ENCODE measurements around the gene PLA2G4B. TPM values are rescaled to one million over a fixed set of nuclear protein-coding genes. Genes with fewer than 3 reads are reported as not detected.

The PLA2G4B gene
- total RNA-seq, 2 donors from 2014 or later = 1.5 to 7.6 TPM

- Histone ChIP-seq H3K4me1 (replicated peaks) (no peaks in the 10 kb centered on the region), H3K36me3 (no peaks in the 10 kb centered on the region), H3K9me3 (no peaks in the 10 kb centered on the region), H3K27ac (no peak overlapping the region), H3K4me3 (no peak overlapping the region), H3K27me3 (replicated peaks; ENCODE audit: insufficient read depth) (no peaks in the 10 kb centered on the region)
- WGBS = 61% methylated on average over 9 of the region's 10 CpGs
- DNase-seq (ENCODE audit: low spot score) = peak; percentile 42
- TF ChIP-seq CTCF (IDR thresholded peaks at IDR 0.05) (peak in 1 of 4 experiments; percentile 48), POLR2A (IDR thresholded peaks at IDR 0.05) (no peak)
- intact Hi-C loops (cut with DNase I) = no loop called here
Measured at GRCh38 chr15:41806291-41807181, 32.1 kb upstream of the PLA2G4B start.

- intact Hi-C loops (cut with DNase I) = no loop called here
- no peak for DNase-seq (ENCODE audit: low spot score)
- TF ChIP-seq POLR2AphosphoS5 (IDR thresholded peaks at IDR 0.05) (no peak), CTCF (IDR thresholded peaks at IDR 0.05) (no peak), POLR2A (IDR thresholded peaks at IDR 0.05) (no peak)
- no peak overlapping the region for H3K4me3 ChIP-seq
- H3K27me3 ChIP-seq (replicated peaks; ENCODE audit: insufficient read depth) = no peaks in the 10 kb centered on the region
- H3K27ac ChIP-seq = no peak overlapping the region
- no peaks in the 10 kb centered on the region for H3K4me1 ChIP-seq (replicated peaks)
- no peaks in the 10 kb centered on the region for H3K9me3 ChIP-seq
- WGBS = 86% methylated on average over 2 of the region's 2 CpGs
- H3K36me3 ChIP-seq = peaks cover 0 to 11% of the 10 kb centered on the region in 2 donors
Measured at GRCh38 chr15:41809121-41809520, 29.5 kb upstream of the PLA2G4B start.

GRCh38 chr15:41809526-41810220 lies 29.0 kb upstream of the PLA2G4B start:
- TF ChIP-seq POLR2A (IDR thresholded peaks at IDR 0.05) (no peak), POLR2AphosphoS5 (IDR thresholded peaks at IDR 0.05) (no peak), CTCF (IDR thresholded peaks at IDR 0.05) (no peak)

GRCh38 chr15:41810651-41811431 lies 27.8 kb upstream of the PLA2G4B start:
- H3K27me3 ChIP-seq (replicated peaks; ENCODE audit: insufficient read depth) = no peaks in the 10 kb centered on the region
- intact Hi-C loops (cut with DNase I) = loop anchor here (1.0 to 5.0 kb wide), 2 partner anchors 37 to 209 kb away; partner anchors contain the start of gene MAPKBP1
- H3K4me1 ChIP-seq (replicated peaks) = no peaks in the 10 kb centered on the region
- H3K36me3 ChIP-seq = peaks cover 0 to 11% of the 10 kb centered on the region in 2 donors
- no peaks in the 10 kb centered on the region for H3K9me3 ChIP-seq
- no peak overlapping the region for H3K4me3 ChIP-seq
- WGBS = 94% methylated on average over 5 of the region's 5 CpGs
- TF ChIP-seq CTCF (IDR thresholded peaks at IDR 0.05) (no peak), POLR2A (IDR thresholded peaks at IDR 0.05) (no peak), POLR2AphosphoS5 (IDR thresholded peaks at IDR 0.05) (no peak)
- H3K27ac ChIP-seq = no peak overlapping the region
- no peak for DNase-seq (ENCODE audit: low spot score)

More at GRCh38 chr15:41809526-41810220, 29.0 kb upstream of the PLA2G4B start:
- no peak for DNase-seq (ENCODE audit: low spot score)
- Histone ChIP-seq H3K9me3 (no peaks in the 10 kb centered on the region), H3K36me3 (peaks cover 0 to 11% of the 10 kb centered on the region in 2 donors), H3K27me3 (replicated peaks; ENCODE audit: insufficient read depth) (no peaks in the 10 kb centered on the region), H3K27ac (no peak overlapping the region), H3K4me1 (replicated peaks) (no peaks in the 10 kb centered on the region), H3K4me3 (no peak overlapping the region)
- 78% methylated on average over 12 of the region's 12 CpGs for WGBS
- intact Hi-C loops (cut with DNase I) = loop anchor here (5.0 kb wide), 1 partner anchor 207 kb away; no protein-coding TSS in a partner anchor

Data from prostate gland (tissue), 2 donors.